ENCODE measurements around the gene TNFRSF14. TPM values are rescaled to one million over a fixed set of nuclear protein-coding genes. Genes with fewer than 3 reads are reported as not detected.

Gene TNFRSF14
- total RNA-seq, 1 donor from 2014 or later = 207 TPM

DNA sequence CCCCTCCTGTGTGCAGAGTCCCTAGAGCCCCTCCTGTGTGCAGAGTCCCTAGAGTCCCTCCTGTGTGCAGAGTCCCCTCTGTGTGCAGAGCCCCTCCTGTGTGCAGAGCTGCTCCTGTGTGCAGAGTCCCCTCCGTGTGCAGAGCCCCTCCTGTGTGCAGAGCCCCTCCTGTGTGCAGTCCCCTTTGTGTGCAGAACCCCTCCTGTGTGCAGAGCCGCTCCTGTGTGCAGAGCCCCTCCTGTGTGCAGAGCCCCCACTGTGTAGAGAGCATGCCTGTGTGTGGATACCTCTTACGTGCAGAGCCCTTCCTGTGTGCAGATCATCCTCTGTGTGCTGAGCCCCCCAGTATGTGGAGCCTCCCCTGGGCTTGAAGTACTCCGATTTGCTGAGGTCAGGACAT is 17.8 kb upstream of the TNFRSF14 start:
- Mint-ChIP-seq H3K27ac (no peak overlapping the region), H3K4me3 (no peak overlapping the region), H3K9me3 (no peaks in the 10 kb centered on the region), H3K4me1 (no peaks in the 10 kb centered on the region), H3K36me3 (ENCODE audit: low read depth) (no peaks in the 10 kb centered on the region), H3K27me3 (peaks cover 23% of the 10 kb centered on the region)
- DNase-seq = no peak
- intact Hi-C loops (cut with micrococcal nuclease) = no loop called here

DNA sequence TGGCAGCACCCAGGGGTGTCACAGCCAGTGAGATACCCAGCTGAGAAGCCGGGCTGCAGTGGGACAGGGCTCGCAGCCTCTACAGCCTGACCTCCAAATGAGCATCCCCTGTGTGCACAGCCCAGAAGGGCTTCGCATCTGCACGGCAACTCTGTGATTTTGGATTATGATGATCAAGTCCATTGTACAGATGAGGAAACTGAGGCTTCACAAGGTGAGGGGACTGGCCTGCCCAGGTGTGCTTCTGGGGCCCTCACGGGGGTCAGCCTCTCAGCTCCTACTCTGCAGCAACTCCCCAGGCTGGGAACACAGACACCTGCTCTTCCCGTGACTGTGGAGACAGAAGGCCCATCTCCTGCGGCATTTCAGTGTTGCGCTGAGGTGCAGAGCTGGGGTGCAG is 17.3 kb upstream of the TNFRSF14 start:
- H3K4me1 Mint-ChIP-seq = no peaks in the 10 kb centered on the region
- DNase-seq = no peak
- no peaks in the 10 kb centered on the region for H3K9me3 Mint-ChIP-seq
- intact Hi-C loops (cut with micrococcal nuclease) = no loop called here
- no peak overlapping the region for H3K4me3 Mint-ChIP-seq
- peaks cover 21% of the 10 kb centered on the region for H3K27me3 Mint-ChIP-seq
- H3K27ac Mint-ChIP-seq = no peak overlapping the region
- H3K36me3 Mint-ChIP-seq (ENCODE audit: low read depth) = no peaks in the 10 kb centered on the region

DNA sequence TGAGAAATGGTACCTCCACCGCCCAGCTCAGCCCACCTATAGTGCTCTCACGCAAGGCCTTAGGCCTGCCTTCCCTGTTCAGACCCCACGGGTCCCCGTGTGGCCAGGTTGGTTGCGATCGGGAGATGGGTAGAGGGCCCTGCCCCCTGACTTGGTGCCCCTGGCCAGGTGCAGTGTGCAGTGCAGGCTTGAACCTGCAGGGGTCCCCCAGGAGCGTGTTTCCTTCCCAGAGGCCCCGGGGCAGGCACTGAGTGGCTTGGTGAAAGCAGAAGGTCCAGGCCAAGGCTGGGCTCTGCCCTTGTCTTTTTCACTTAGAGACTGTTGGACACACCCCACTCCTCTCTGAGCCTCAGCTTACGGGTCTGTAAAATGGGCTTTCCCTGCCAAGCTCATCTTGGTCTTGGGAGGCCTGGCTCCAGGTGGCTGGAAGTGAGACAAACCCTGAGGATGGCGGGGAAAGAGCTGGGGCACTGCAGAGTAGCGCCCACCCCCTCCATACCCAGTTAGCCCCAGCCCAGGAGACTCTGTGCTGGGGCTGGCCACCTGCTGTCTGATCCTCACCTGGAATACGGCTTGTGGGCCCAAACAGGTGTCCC is 16.8 kb upstream of the TNFRSF14 start:
- H3K4me3 Mint-ChIP-seq = no peak overlapping the region
- intact Hi-C loops (cut with micrococcal nuclease) = no loop called here
- H3K4me1 Mint-ChIP-seq = no peaks in the 10 kb centered on the region
- H3K36me3 Mint-ChIP-seq (ENCODE audit: low read depth) = no peaks in the 10 kb centered on the region
- DNase-seq = peak; percentile 83
- peaks cover 19% of the 10 kb centered on the region for H3K27me3 Mint-ChIP-seq
- H3K27ac Mint-ChIP-seq = no peak overlapping the region
- H3K9me3 Mint-ChIP-seq = no peaks in the 10 kb centered on the region

DNA sequence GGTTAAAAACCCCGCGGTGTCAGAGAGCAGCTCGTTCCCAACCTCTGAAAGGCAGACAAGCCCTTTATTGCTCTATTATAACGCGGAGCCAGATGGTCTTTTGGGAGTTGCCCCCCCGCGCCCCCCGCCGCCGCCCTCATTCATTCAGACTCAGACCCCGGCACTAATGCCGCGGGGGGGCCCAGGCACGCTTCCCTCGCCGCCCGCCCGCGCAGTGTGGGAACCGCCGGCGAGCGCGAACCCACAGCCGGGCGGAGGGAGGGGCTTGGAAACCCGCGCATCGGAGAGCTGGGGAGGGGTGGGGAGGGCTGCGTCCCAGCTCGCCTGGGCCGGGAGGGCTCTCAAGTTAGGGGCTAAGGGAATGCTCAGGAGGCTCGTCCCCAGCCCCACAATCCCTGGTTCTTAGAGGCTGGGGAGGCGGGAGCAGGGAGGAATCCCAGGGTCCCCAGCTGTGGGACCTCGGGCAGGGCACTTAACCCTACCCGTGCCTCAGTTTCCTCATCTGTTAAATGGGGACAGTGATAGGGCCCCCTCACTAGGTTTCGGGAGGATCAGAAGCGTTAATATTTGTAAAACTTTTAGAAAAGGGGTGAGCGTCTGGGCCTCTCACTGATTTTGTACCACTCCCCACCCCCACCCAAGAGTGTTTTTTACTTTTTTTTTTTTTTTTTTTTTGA is 15.2 kb upstream of the TNFRSF14 start:
- H3K36me3 Mint-ChIP-seq (ENCODE audit: low read depth) = no peaks in the 10 kb centered on the region
- H3K4me1 Mint-ChIP-seq = peaks cover 1% of the 10 kb centered on the region
- no peak overlapping the region for H3K4me3 Mint-ChIP-seq
- DNase-seq = no peak
- H3K9me3 Mint-ChIP-seq = no peaks in the 10 kb centered on the region
- H3K27ac Mint-ChIP-seq = no peak overlapping the region
- intact Hi-C loops (cut with micrococcal nuclease) = no loop called here
- peaks cover 14% of the 10 kb centered on the region for H3K27me3 Mint-ChIP-seq

DNA sequence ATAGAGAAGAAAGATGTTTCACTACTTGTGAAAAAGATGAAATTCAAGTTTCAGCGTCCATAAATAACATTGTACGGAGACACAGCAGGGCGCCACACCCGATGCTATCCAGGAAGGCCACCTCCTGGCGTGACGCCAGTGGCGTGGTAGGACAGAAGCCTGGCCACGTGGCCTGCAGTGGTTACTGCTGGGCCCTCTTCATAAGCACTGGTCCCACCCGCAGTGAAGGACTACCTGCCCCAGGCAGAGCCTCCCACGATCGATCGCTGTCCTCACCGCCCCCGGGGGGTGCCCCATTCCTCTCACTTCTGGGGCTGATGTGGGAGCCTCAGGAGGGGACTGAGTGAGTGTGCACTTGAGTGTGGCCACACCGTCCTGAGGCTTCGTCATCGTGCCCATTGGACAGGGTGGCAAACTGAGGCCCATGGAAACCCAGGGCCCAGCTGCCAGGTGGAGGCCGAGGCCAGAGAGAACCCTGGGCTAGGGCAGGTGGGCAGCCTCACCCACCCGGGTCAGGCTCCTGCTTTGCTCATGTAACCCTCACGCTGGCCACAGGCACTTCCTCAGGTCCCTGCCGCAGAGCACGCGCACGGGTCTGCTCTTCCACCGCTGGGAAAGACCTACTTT is 14.4 kb upstream of the TNFRSF14 start:
- no peak overlapping the region for H3K27ac Mint-ChIP-seq
- peaks cover 12% of the 10 kb centered on the region for H3K27me3 Mint-ChIP-seq
- H3K4me1 Mint-ChIP-seq = peaks cover 1% of the 10 kb centered on the region
- DNase-seq = no peak
- intact Hi-C loops (cut with micrococcal nuclease) = no loop called here
- no peak overlapping the region for H3K4me3 Mint-ChIP-seq
- H3K36me3 Mint-ChIP-seq (ENCODE audit: low read depth) = no peaks in the 10 kb centered on the region
- no peaks in the 10 kb centered on the region for H3K9me3 Mint-ChIP-seq

DNA sequence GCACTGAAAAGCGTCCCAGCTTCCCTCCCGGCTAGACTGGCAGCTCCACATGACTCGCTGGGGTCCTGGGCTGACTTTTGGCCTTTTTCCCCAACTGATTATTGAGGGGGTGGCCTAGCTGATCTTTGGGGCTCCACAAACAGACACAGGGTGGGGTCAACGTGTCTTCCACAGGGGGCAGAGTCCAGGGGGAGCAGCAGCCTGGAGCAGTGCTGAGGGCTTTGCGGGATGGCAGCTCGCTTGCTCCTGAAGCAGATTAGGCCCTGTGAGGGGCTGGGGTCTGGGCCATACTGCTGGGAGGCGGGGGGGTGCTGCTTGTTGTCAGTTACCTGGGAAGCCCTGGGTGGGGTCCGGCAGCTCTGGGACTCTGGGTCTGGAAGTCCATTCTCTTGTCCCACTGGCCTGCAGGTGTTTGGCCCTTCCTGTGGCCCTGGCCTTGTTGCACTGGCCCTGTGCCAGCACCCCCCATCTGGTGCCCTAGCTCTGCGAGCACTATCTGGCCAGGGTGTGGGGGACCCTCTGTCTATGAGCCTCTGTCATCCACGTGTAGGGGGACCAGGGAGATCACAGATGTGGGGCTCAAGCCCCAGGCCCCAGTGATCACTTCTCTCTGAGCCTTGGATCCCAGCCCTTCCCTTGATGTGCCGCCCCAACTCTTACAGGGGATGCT is 13.8 kb upstream of the TNFRSF14 start:
- Mint-ChIP-seq H3K4me1 (peaks cover 1% of the 10 kb centered on the region), H3K36me3 (ENCODE audit: low read depth) (no peaks in the 10 kb centered on the region), H3K4me3 (no peak overlapping the region), H3K9me3 (no peaks in the 10 kb centered on the region), H3K27me3 (peaks cover 12% of the 10 kb centered on the region), H3K27ac (no peak overlapping the region)
- intact Hi-C loops (cut with micrococcal nuclease) = no loop called here
- no peak for DNase-seq

DNA sequence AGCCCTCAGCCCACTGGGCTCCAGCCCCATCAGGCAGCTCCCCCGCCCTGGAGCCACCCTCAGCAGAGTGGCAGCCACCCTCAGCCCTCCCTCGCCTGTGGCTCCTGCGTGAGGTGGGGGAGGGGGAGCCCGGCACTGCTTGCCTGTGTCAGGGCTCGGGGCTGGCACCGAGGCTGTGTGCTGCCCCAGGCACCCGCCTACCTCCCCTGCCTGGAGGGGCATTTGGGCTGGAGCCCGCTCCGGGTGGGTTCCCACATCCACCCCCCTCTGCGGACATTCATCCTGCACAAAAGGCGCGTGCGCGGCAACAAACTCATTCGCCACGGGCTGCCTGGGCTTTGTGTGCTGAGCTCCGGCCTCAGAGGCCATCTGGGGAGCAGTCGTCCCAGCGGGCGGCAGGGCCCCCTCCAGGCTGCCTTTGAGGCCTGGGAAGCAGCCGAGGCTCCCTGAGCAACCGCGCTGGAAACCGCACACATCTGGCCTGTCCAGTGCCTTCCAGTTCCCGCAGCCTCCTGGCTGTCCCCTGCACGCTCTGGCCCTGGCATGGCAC is 12.6 kb upstream of the TNFRSF14 start:
- intact Hi-C loops (cut with micrococcal nuclease) = no loop called here
- H3K36me3 Mint-ChIP-seq (ENCODE audit: low read depth) = no peaks in the 10 kb centered on the region
- no peak overlapping the region for H3K27ac Mint-ChIP-seq
- H3K27me3 Mint-ChIP-seq = peaks cover 9% of the 10 kb centered on the region
- H3K9me3 Mint-ChIP-seq = no peaks in the 10 kb centered on the region
- no peak overlapping the region for H3K4me3 Mint-ChIP-seq
- DNase-seq = peak; percentile 75
- H3K4me1 Mint-ChIP-seq = peaks cover 1% of the 10 kb centered on the region

DNA sequence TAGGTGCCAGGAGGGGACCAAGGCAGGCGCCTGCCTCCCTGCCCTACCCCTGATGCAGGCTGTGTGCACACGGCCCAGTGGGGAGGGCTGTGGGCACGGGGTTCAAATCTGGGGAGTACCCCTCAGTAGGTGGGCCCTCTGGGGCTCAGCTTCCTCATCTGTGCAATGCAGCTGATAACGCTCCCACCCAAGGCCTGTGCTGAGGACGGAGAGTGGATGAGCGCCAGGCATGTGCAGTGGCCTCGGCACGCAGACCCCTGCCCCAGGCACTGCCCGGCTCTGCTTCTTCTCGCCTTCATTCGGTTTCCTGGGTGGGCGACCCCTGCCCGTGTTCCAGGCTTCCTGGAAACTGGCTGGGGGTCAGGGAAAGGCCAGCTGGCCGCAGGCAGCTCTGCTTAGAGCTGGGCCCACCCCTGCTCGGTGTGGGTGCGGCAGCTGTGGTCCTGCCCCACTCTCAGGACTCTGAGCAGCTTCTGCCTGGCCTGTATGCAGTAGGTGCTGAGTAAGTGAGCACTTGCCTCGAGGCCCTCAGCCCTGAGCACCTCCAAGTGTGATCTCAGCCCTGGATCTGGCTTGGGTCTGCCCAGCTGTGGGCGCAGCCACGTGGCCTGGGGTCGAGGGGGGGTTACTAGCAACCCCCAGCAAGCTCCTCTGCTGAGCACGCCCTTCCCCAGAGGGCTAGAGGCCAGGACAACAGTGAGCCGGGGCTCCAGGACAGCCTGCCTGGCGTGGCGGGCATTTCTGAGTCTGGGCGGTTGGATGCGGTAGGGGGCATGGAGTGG is 11.9 kb upstream of the TNFRSF14 start:
- peaks cover 8% of the 10 kb centered on the region for H3K27me3 Mint-ChIP-seq

DNA sequence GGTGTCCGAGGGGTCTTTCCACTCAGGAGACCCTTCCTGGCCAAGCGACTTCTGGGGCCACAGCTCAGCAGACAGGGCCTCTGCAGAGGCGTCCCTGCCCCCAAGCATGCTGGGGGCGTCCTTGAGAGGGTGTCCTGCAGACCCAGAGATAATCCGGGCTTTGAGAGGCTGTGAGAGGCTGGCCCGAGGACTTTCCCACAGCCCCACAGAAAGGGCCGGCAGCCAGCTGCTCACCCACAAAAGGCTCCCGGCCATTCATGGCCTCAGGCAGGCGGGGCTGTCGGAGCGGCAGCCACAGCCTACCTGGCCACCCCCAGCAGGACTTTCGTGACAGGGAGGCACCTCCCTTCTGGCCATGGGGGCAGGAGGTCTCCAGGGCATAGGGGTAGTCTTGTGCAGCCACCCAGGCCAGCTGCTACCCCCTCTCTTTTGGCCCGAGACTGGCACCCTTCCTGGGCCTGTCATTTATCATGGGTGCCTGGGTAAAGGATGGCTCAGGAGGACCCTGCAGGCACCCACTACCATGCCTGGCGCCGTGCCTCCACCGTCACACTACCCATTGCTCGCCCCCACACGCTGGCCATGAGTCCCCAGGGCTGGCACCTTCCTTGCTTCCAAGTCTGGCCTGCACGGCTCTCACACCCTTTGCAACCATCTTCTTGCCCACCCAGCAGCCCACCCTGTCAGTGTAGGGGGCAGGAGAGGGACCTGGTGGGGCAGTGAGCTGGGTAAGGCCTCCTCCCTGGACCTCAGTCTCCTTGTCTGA is 11.1 kb upstream of the TNFRSF14 start:
- intact Hi-C loops (cut with micrococcal nuclease) = loop anchor here (5.0 kb wide), 2 partner anchors 97 to 243 kb away; no protein-coding TSS in a partner anchor
- no peak for DNase-seq
- peaks cover 7% of the 10 kb centered on the region for H3K4me1 Mint-ChIP-seq
- no peaks in the 10 kb centered on the region for H3K9me3 Mint-ChIP-seq
- no peak overlapping the region for H3K27ac Mint-ChIP-seq
- no peak overlapping the region for H3K4me3 Mint-ChIP-seq
- H3K36me3 Mint-ChIP-seq (ENCODE audit: low read depth) = no peaks in the 10 kb centered on the region
- H3K27me3 Mint-ChIP-seq = peaks cover 8% of the 10 kb centered on the region

More for the DNA sequence above, 11.9 kb upstream of the TNFRSF14 start:
- no peak overlapping the region for H3K27ac Mint-ChIP-seq
- no peak overlapping the region for H3K4me3 Mint-ChIP-seq
- no peaks in the 10 kb centered on the region for H3K9me3 Mint-ChIP-seq
- H3K36me3 Mint-ChIP-seq (ENCODE audit: low read depth) = no peaks in the 10 kb centered on the region
- peaks cover 5% of the 10 kb centered on the region for H3K4me1 Mint-ChIP-seq
- DNase-seq = no peak
- intact Hi-C loops (cut with micrococcal nuclease) = no loop called here

DNA sequence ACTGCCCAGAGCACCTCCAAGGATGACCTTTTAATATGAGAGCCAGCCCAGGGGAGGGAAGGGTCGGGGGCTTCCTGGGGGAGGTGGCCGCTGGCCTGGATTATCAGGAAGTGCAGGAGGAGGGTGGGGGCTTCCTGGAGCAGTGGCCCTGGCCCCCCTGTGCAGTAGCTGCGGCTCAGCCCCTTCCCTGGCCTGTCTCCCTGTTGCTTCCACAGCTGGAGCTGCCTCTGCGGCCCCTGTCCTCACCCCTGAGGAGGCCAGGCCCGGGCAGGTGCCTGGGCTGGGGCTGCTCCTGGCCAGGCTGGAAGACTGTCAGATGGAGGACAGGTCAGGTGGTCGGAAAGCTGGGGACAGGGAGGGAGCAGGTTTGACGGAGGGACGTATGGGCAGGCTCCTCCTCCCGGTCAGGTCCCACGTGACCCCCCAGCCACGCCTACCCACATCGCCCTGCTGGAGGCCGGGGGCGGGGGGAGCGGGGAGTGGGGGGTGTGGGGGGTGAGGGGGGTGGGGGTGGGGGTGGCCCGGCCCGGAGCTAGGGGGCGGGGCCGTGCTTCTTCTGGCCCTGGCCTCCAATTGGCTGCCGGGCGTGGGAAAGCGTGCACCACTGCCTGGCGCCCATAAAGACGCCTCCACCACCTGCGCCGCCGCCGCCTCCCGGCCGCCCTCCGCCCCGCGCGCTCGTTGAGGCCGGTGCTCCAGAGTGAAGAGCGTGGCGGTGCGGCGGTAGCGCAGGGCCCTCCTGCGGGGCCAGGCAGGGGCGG is 10.2 kb upstream of the TNFRSF14 start:
- Mint-ChIP-seq H3K27me3 (peaks cover 8% of the 10 kb centered on the region), H3K4me3 (peak overlapping the region; percentile 93), H3K4me1 (peaks cover 11% of the 10 kb centered on the region), H3K27ac (peak overlapping the region; percentile 95), H3K36me3 (ENCODE audit: low read depth) (peaks cover 2% of the 10 kb centered on the region), H3K9me3 (no peaks in the 10 kb centered on the region)
- DNase-seq = peak; percentile 97
- intact Hi-C loops (cut with micrococcal nuclease) = loop anchor here (5.0 kb wide), 2 partner anchors 96 to 244 kb away; no protein-coding TSS in a partner anchor

DNA sequence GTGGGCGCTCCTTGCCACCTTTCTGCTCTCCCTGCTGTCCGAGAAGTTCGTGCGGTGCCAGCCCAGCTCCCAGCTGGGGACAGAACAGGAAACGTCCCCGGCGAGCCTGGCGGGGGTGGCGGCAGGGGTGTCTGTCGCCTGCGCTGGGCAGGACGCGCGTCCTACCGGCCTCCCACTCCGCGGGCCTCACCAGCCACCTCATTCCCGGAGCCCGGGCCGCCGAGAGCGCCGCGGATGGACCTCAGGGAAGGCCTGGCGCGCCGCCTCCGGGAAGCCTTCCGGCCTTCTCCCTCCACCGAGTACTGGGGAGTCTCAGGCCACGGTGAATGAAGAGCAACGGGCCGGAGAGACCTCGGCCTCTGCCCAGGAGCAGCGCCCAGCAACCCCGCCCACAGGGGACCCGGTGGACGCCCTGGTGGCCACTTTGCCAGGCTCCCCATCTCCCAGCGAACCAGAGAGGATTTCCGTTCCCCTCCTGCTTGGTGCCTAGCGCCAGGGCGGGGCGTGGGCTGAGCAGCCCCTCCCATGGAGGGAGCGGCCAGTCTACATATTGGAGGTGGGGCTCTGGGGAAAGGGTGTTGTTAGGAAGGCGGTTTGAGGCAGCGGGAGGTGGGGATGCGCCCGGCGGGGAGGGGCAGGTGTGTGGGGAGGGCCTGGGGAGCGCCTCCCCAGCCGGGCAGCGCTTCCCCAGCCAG is 9.5 kb upstream of the TNFRSF14 start:
- DNase-seq = peak; percentile 97
- H3K36me3 Mint-ChIP-seq (ENCODE audit: low read depth) = peaks cover 4% of the 10 kb centered on the region
- peaks cover 4% of the 10 kb centered on the region for H3K27me3 Mint-ChIP-seq
- peak overlapping the region; percentile 95 for H3K27ac Mint-ChIP-seq
- peaks cover 11% of the 10 kb centered on the region for H3K4me1 Mint-ChIP-seq
- intact Hi-C loops (cut with micrococcal nuclease) = loop anchor here (1.0 to 5.0 kb wide), 4 partner anchors 20 to 244 kb away; partner anchors contain the start of gene PANK4
- no peaks in the 10 kb centered on the region for H3K9me3 Mint-ChIP-seq
- H3K4me3 Mint-ChIP-seq = peak overlapping the region; percentile 93

Data from activated CD4-positive, alpha-beta T cell treated with anti-CD3 and anti-CD28 coated beads, Interleukin-2, amount 10 ng/mL, durations not matched to agents 24 days and 14 days (primary cell).